GM12874 (cell line): ENCODE measurements around the gene LZTS2.

Experiments
- TF ChIP-seq, protein P1 (sequence below): IDR thresholded peaks from 2 replicates; pipeline ENCODE4 v1.5.1; 2011; ENCODE audit warnings: low read depth, mild to moderate bottlenecking, control low read depth, low read length, moderate library complexity; ENCODE audit not compliant: insufficient read depth

The LZTS2 gene

DNA sequence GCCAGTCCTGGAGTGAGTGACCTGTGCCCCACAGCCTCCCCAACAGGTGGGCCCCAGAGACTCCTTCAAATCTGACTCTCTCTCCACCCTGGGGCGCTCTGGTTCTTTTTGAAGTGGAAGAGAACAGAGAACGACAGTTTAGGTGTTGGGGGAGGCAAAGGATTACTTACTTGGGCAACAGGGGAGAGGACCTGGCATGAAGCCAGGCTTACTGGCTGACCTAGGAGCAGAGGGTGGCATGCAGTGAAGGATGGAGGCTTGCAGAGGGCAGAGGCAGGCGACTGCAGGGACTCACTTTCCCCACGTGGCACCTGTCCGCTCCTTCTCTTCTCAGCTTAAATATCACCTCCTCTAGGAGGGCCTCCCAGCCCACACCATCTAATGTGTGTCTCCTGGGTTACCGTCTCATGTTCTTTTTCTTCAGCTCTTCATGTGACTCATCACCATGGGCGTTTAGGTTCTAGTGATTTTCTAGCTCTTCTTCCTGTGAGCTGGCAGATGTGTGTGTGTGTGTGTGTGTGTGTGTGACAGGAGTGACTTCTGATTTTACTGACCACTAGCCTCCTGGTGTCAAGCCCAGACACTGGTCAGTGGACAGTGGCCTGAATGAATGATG lies 15.5 kb downstream of the LZTS2 start:
- TF ChIP-seq, protein P1, sequence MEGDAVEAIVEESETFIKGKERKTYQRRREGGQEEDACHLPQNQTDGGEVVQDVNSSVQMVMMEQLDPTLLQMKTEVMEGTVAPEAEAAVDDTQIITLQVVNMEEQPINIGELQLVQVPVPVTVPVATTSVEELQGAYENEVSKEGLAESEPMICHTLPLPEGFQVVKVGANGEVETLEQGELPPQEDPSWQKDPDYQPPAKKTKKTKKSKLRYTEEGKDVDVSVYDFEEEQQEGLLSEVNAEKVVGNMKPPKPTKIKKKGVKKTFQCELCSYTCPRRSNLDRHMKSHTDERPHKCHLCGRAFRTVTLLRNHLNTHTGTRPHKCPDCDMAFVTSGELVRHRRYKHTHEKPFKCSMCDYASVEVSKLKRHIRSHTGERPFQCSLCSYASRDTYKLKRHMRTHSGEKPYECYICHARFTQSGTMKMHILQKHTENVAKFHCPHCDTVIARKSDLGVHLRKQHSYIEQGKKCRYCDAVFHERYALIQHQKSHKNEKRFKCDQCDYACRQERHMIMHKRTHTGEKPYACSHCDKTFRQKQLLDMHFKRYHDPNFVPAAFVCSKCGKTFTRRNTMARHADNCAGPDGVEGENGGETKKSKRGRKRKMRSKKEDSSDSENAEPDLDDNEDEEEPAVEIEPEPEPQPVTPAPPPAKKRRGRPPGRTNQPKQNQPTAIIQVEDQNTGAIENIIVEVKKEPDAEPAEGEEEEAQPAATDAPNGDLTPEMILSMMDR, result no peak

DNA sequence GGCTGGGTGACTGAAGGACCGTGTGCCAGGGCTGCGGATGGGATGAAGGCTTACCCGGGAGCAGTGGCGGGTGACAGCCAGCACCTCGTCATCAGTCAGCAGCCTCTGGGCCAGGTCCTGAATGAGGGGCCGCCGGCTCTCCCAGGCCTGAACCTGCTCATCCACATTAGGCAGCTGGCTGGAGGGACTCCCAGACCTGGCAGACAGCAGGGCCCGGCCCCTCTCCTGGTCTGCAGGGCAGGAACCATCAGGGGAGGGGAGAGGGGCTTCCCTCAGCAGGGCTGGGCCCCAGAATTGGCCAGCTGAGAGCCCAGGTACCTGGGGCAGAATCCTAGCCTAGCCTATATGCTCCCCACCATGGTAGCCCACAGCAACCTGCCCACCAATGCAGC lies 16.0 kb downstream of the LZTS2 start:
- TF ChIP-seq, protein P1, result no peak

DNA sequence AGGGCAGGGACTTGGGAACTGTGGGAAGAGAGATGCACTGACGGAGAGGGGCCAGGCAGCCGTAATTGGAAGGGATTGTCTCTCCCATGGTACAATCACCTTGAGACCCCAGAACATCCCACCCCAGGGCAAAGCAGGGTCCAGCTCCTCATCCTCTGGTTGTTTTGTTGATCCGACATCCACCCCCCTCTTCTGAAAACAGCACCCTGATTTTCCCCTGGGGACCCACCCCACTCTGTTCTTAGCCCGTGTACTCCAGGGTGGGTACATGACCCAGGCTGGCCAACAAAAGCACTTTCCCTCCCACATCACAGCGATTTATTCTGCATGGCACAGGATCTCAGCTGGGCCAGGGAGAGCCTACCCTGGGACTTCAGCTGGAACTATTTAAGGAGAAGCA lies 17.2 kb downstream of the LZTS2 start:
- TF ChIP-seq, protein P1, result no peak

DNA sequence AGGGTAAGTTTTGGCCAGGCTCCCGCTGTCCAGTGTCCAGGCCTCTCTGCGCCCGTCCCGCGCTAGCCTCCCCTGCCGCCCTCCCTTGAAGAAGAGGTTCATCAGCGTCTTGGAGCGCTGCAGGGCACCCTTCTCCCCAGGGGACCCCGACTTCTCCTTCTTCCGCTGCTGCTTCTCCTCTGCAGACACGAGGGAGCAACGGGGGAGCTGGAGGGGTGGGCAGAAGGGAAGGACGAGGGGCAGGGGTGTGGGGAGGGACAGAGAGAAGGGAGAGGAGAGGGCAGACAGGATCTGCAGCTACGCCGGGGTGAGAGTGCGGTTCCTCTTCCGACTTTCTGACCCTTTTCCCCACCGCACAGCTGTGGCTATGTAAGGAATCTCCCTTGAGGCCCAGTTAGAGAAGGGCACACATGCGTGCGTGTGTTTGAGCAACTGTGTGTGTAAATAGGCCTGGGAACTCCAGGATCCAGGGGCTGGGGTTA lies 18.6 kb downstream of the LZTS2 start:
- TF ChIP-seq, protein P1, result no peak

DNA sequence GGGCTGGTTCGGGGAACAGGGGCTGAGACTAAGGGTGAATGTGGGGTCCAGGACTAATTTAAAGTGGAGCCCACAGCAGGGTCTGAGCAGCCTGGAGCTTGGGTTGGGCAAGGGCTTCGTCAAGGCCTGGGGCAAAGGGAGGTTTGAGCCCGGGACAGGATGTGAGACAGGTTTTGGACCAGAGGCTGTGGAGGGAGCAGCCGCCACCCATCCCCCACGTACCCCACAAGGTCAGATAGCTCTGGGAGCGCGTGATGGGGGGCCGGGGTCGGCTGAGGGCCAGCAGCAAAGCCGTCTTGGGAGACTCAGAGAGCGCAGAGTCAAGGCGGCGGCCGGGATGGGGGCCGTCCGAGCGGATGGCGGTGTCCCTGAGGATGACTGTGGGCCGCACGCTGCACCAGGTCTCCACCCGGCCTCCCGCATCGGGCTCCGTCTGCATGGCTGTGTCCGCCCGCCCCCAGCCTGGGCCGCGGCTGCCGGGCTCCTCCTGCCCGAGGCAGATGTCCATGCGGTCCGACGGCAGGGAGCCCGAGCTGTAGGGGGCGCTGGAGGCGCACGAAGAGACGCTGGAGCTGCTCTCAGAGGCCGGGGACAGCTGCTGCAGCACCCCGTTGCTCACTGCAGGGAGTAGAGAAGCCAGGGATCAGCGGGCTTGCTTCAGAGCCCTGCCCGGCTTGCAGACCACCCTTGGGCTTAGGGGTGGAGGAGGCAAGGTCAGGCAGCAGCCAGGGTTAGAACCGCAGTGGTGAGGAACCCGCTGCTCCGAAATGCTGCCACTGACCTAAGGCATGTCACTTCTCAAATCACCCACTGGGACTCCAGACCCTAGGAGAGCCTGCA lies 19.2 kb downstream of the LZTS2 start:
- TF ChIP-seq, protein P1, result peak; percentile 87

DNA sequence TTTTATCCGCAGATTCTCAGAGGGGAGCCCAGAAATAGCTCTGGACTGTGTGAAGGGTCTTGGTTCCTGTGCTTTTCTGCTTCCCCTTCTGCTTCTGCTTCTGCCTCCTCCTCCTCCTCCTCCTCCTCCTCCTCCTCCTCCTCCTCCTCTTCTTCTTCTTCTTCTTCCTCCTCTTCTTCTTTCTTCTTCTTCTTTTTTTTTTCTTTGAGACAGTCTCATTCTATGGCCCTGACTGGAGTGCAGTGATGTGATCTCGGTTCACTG lies 19.8 kb downstream of the LZTS2 start:
- TF ChIP-seq, protein P1, result no peak

DNA sequence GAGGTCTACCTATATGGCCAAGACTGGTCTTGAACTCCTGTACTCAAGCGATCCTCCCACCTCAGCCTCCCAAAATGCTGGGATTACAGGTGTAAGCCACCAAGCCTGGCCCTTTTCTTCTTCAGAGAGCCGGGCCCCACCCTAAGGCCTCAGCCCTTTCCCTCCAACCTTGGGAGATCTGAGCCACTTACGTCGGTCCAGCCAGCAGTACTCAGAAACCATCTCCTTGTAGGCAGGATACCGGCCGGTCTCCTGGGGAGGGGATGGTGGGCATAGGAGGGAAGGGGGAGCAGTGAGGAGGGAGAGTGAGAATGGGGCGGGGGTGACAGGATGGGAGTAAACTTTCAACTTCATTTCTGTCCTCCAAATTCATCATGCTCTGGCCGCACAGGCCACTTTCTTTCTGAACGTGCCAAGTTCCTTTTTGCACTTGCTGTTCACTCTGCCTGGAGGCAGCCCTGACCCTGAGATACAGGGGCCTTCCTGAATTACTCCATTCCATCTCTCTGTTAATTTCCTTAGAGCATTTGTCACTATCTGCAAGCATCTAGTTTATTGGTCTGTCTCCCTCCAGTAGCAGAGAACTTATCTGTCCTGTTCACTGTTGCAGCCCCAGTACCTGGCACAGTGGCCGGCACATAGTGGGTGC lies 20.9 kb downstream of the LZTS2 start:
- TF ChIP-seq, protein P1, result no peak
